CD8-positive, alpha-beta memory T cell (primary cell): ENCODE results near the gene LDLR. TPM values are rescaled to one million over a fixed set of nuclear protein-coding genes. Genes with fewer than 3 reads are reported as not detected.
"Not testable (repeated sequence)": the region's sequence is repeated elsewhere in the genome, so short reads cannot be mapped to it uniquely, and the experiment has no call there.

Experiments used
- CTCF ChIA-PET: fragments of 350-600 bp; sonication (Branson Sonifier 250); formaldehyde crosslinking; loops from one replicate; lab custom pipeline; 2021; ENCODE audit warnings: antibody characterized with exemption; lab: Charles Lee
- POLR2A ChIA-PET: fragments of 350-600 bp; sonication (Branson Sonifier 250); formaldehyde crosslinking; loops from one replicate; lab custom pipeline; 2021; ENCODE audit warnings: antibody characterized with exemption; lab: Charles Lee
- DNase-seq, 5 donors: peaks; one replicate each; pipeline versions ENCODE4 v3.0.0 to v3.0.0-alpha.2; 2020 to 2022; ENCODE audit warnings: mixed read lengths in 1 of 5
- H3K27ac ChIP-seq: one replicate; pipeline ENCODE4 v1.7.0; 2013; ENCODE audit warnings: low read depth, mild to moderate bottlenecking, low read length, moderate library complexity
- H3K27me3 ChIP-seq: 2 replicates; pipeline ENCODE4 v1.7.0; 2013; ENCODE audit warnings: low read length, mild to moderate bottlenecking; ENCODE audit not compliant: insufficient read depth, poor library complexity, severe bottlenecking
- H3K36me3 ChIP-seq: 2 replicates; pipeline ENCODE4 v1.7.0; 2013; ENCODE audit warnings: mild to moderate bottlenecking, low read length, moderate library complexity; ENCODE audit not compliant: insufficient read depth
- H3K4me1 ChIP-seq: 2 replicates; pipeline ENCODE4 v1.7.0; 2013; ENCODE audit warnings: mild to moderate bottlenecking, low read length, moderate library complexity; ENCODE audit not compliant: insufficient read depth
- H3K4me3 ChIP-seq: 2 replicates; pipeline ENCODE4 v1.7.0; 2013; ENCODE audit warnings: mild to moderate bottlenecking, low read length
- H3K9me3 ChIP-seq: 2 replicates; pipeline ENCODE4 v1.7.0; 2013; ENCODE audit warnings: mild to moderate bottlenecking, low read length
- H3K27ac Mint-ChIP-seq, 8 donors: one replicate each; pipeline ENCODE4 v1.8.0; 2020 to 2021; ENCODE audit warnings: mixed read lengths in 8 of 8, mild to moderate bottlenecking in 6 of 8, inconsistent platforms in 3 of 8, moderate library complexity in 3 of 8
- H3K27me3 Mint-ChIP-seq, 2 donors: one replicate each; pipeline ENCODE4 v1.8.0; 2020 to 2021; ENCODE audit warnings: mixed read lengths in 2 of 2, mild to moderate bottlenecking in 1 of 2, moderate library complexity in 1 of 2
- H3K36me3 Mint-ChIP-seq, 3 donors: one replicate each; pipeline ENCODE4 v1.8.0; 2020 to 2021; ENCODE audit warnings: mixed read lengths in 3 of 3, inconsistent platforms in 1 of 3, mild to moderate bottlenecking in 1 of 3
- H3K4me1 Mint-ChIP-seq, 3 donors: one replicate each; pipeline ENCODE4 v1.8.0; 2020 to 2021; ENCODE audit warnings: mixed read lengths in 3 of 3, inconsistent platforms in 1 of 3, mild to moderate bottlenecking in 1 of 3
- H3K4me3 Mint-ChIP-seq, 7 donors: one replicate each; pipeline ENCODE4 v1.8.0; 2020 to 2021; ENCODE audit warnings: mixed read lengths in 7 of 7, mild to moderate bottlenecking in 6 of 7, moderate library complexity in 4 of 7, inconsistent platforms in 2 of 7
- H3K9me3 Mint-ChIP-seq, 5 donors: one replicate each; pipeline ENCODE4 v1.8.0; 2020 to 2022; ENCODE audit warnings: mixed read lengths in 5 of 5, mild to moderate bottlenecking in 3 of 5, moderate library complexity in 2 of 5, inconsistent platforms in 1 of 5
- polyA plus RNA-seq: library from polyadenylated mRNA; unstranded; fragments of 300-500 nt; fragmentation: Illumina TruSeq; gene quantifications from one replicate; pipeline ENCODE4 v1.2.3, GENCODE V29; 2021
- total RNA-seq, 2 experiments: library from RNA; stranded (reverse); gene quantifications; one replicate each; pipeline ENCODE4 v1.2.3, GENCODE V29; 2021

Gene LDLR
- total and polyA plus RNA-seq, 3 experiments from 2014 or later, result 8.2 to 35.1 (median 27.7) TPM

- H3K4me3 ChIP-seq, result no peak overlapping the region
- H3K27ac ChIP-seq, result no peak overlapping the region
- DNase-seq, result no peak
- no peaks in the 10 kb centered on the region for H3K9me3 ChIP-seq
- H3K4me1 Mint-ChIP-seq, result no peaks in the 10 kb centered on the region
- peak overlapping the region in 1 of 8 donors; percentile 22 for H3K27ac Mint-ChIP-seq
- H3K36me3 ChIP-seq, result peaks cover 13% of the 10 kb centered on the region
- no peaks in the 10 kb centered on the region for H3K27me3 ChIP-seq
- ChIA-PET POLR2A (no interaction called here), CTCF (interaction anchor here (1.0 kb wide), 1 partner anchor 16 kb away, joined by 3 read pairs; no protein-coding TSS in a partner anchor)
- H3K4me1 ChIP-seq, result no peaks in the 10 kb centered on the region
- peaks cover 5 to 65% (median 6%) of the 10 kb centered on the region in 3 donors for H3K36me3 Mint-ChIP-seq
- H3K4me3 Mint-ChIP-seq, result no peak overlapping the region
- no peaks in the 10 kb centered on the region for H3K27me3 Mint-ChIP-seq
- H3K9me3 Mint-ChIP-seq, result no peaks in the 10 kb centered on the region
Observed at GRCh38 chr19:11111117-11111770, 22.0 kb downstream of the LDLR start.

GRCh38 chr19:11111771-11112144 is 22.5 kb downstream of the LDLR start:
- Histone ChIP-seq H3K27me3 (no peaks in the 10 kb centered on the region), H3K4me3 (no peak overlapping the region), H3K36me3 (peaks cover 13% of the 10 kb centered on the region), H3K4me1 (no peaks in the 10 kb centered on the region), H3K27ac (no peak overlapping the region), H3K9me3 (no peaks in the 10 kb centered on the region)
- Mint-ChIP-seq H3K27ac (no peak overlapping the region), H3K9me3 (no peaks in the 10 kb centered on the region), H3K27me3 (no peaks in the 10 kb centered on the region), H3K4me1 (no peaks in the 10 kb centered on the region), H3K36me3 (peaks cover 6 to 66% (median 9%) of the 10 kb centered on the region in 3 donors), H3K4me3 (no peak overlapping the region)
- DNase-seq, result no peak
- ChIA-PET CTCF (interaction anchor here (1.0 kb wide), 2 partner anchors 14 to 17 kb away, joined by 3 to 5 read pairs; no protein-coding TSS in a partner anchor), POLR2A (no interaction called here)

GRCh38 chr19:11113140-11113708 is 24.0 kb downstream of the LDLR start:
- Mint-ChIP-seq H3K4me3 (no peak overlapping the region), H3K36me3 (peaks cover 6 to 68% (median 10%) of the 10 kb centered on the region in 3 donors)

GRCh38 chr19:11115042-11115441 is 25.8 kb downstream of the LDLR start:
- no peak for DNase-seq
- CTCF ChIA-PET, result interaction anchor here (1.3 kb wide), 1 partner anchor 11 kb away, joined by 4 read pairs; no protein-coding TSS in a partner anchor
- no peaks in the 10 kb centered on the region for H3K9me3 ChIP-seq
- Mint-ChIP-seq H3K36me3 (peaks cover 6 to 71% (median 16%) of the 10 kb centered on the region in 3 donors), H3K4me3 (no peak overlapping the region), H3K4me1 (no peaks in the 10 kb centered on the region), H3K27ac (peak overlapping the region in 2 of 8 donors; percentile 52 to 81), H3K27me3 (no peaks in the 10 kb centered on the region), H3K9me3 (no peaks in the 10 kb centered on the region)
- no peak overlapping the region for H3K4me3 ChIP-seq
- H3K36me3 ChIP-seq, result peaks cover 8% of the 10 kb centered on the region
- no peaks in the 10 kb centered on the region for H3K27me3 ChIP-seq
- POLR2A ChIA-PET, result no interaction called here
- H3K4me1 ChIP-seq, result no peaks in the 10 kb centered on the region
- no peak overlapping the region for H3K27ac ChIP-seq

More at GRCh38 chr19:11113140-11113708, 24.0 kb downstream of the LDLR start:
- peaks cover 8% of the 10 kb centered on the region for H3K36me3 ChIP-seq
- POLR2A ChIA-PET, result interaction anchor here (0.7 kb wide), 1 partner anchor 18 kb away, joined by 4 read pairs; no protein-coding TSS in a partner anchor
- H3K27ac ChIP-seq, result no peak overlapping the region
- DNase-seq, result no peak
- H3K4me1 ChIP-seq, result no peaks in the 10 kb centered on the region
- H3K27ac Mint-ChIP-seq, result peak overlapping the region in 1 of 8 donors; percentile 29
- no peaks in the 10 kb centered on the region for H3K27me3 ChIP-seq
- no peaks in the 10 kb centered on the region for H3K4me1 Mint-ChIP-seq
- no peaks in the 10 kb centered on the region for H3K9me3 Mint-ChIP-seq
- no peaks in the 10 kb centered on the region for H3K9me3 ChIP-seq
- no peak overlapping the region for H3K4me3 ChIP-seq
- no peaks in the 10 kb centered on the region for H3K27me3 Mint-ChIP-seq
- CTCF ChIA-PET, result interaction anchor here (1.5 kb wide), 1 partner anchor 78 kb away, joined by 3 read pairs; no protein-coding TSS in a partner anchor

GRCh38 chr19:11115895-11116446 is 26.7 kb downstream of the LDLR start:
- Mint-ChIP-seq H3K4me3 (no peak overlapping the region), H3K36me3 (peaks cover 9 to 73% (median 20%) of the 10 kb centered on the region in 3 donors), H3K27ac (peak overlapping the region in 2 of 8 donors; percentile 58 to 69), H3K27me3 (no peaks in the 10 kb centered on the region), H3K9me3 (no peaks in the 10 kb centered on the region), H3K4me1 (no peaks in the 10 kb centered on the region)
- H3K27ac ChIP-seq, result no peak overlapping the region
- no peaks in the 10 kb centered on the region for H3K27me3 ChIP-seq
- CTCF ChIA-PET, result interaction anchor here (1.2 to 1.3 kb wide), 2 partner anchors 9 to 10 kb away, joined by 4 to 5 read pairs; no protein-coding TSS in a partner anchor
- no peaks in the 10 kb centered on the region for H3K4me1 ChIP-seq
- H3K4me3 ChIP-seq, result no peak overlapping the region
- peaks cover 14% of the 10 kb centered on the region for H3K36me3 ChIP-seq
- no peaks in the 10 kb centered on the region for H3K9me3 ChIP-seq
- DNase-seq, result no peak
- POLR2A ChIA-PET, result no interaction called here

- H3K27me3 ChIP-seq, result no peaks in the 10 kb centered on the region
- peaks cover 9 to 70% (median 22%) of the 10 kb centered on the region in 3 donors for H3K36me3 Mint-ChIP-seq
- H3K27me3 Mint-ChIP-seq, result no peaks in the 10 kb centered on the region
- no peak overlapping the region for H3K4me3 Mint-ChIP-seq
- H3K4me3 ChIP-seq, result no peak overlapping the region
- peak overlapping the region in 1 of 8 donors; percentile 69 for H3K27ac Mint-ChIP-seq
- peaks cover 14% of the 10 kb centered on the region for H3K36me3 ChIP-seq
- POLR2A ChIA-PET, result no interaction called here
- DNase-seq, result no peak
- H3K27ac ChIP-seq, result no peak overlapping the region
- H3K4me1 ChIP-seq, result no peaks in the 10 kb centered on the region
- CTCF ChIA-PET, result interaction anchor here (1.2 to 1.3 kb wide), 2 partner anchors 8 to 10 kb away, joined by 4 to 5 read pairs; no protein-coding TSS in a partner anchor
- no peaks in the 10 kb centered on the region for H3K9me3 ChIP-seq
- no peaks in the 10 kb centered on the region for H3K4me1 Mint-ChIP-seq
- no peaks in the 10 kb centered on the region for H3K9me3 Mint-ChIP-seq
Observed at GRCh38 chr19:11116507-11116906, 27.2 kb downstream of the LDLR start.

GRCh38 chr19:11121963-11122362 is 32.7 kb downstream of the LDLR start:
- H3K27ac Mint-ChIP-seq, POLR2A ChIA-PET, H3K9me3 Mint-ChIP-seq, H3K4me3 Mint-ChIP-seq, H3K4me3 ChIP-seq, H3K27me3 ChIP-seq, H3K4me1 Mint-ChIP-seq, H3K4me1 ChIP-seq, DNase-seq, H3K27ac ChIP-seq, H3K27me3 Mint-ChIP-seq, H3K9me3 ChIP-seq: not testable (repeated sequence)
- H3K36me3 Mint-ChIP-seq, result peaks cover 3 to 45% (median 18%) of the 10 kb centered on the region in 3 donors
- H3K36me3 ChIP-seq, result peaks cover 24% of the 10 kb centered on the region
- CTCF ChIA-PET, result interaction anchor here (0.6 to 1.8 kb wide), 2 partner anchors 86 to 136 kb away, joined by 3 read pairs; no protein-coding TSS in a partner anchor
